Cortex of kidney (tissue), 1 donor: ENCODE results near the gene GABRG3.

ENCODE experiments used
- DNase-seq: peaks from one replicate; lab custom pipeline; 2025; lab: John Stamatoyannopoulos, UW

GABRG3 gene

DNA sequence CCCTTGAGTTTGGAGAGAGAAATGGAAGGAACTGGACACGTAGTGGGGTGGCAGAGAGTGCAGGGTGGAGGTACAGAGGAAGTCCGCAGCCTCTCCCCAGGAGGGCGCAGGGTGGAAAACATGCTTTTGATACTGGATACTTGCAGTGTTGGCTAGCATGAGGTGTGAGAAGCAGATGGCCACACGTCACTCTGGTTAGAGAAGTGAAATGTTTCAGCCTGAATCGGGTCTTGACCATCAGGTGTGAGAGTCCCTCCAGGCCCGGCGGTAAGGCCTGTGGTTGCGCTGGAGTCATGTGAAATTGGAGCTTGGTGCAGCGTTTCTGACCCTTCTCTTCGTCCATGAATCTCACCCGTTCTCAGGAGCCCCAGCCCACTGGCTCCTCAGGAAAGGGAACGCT lies 93.1 kb downstream of the GABRG3 start:
- no peak for DNase-seq

GRCh38 chr15:27065151-27065550 lies 94.2 kb downstream of the GABRG3 start:
- DNase-seq = no peak

- no peak for DNase-seq
These were observed 94.8 kb downstream of the GABRG3 start for GRCh38 chr15:27065785-27066184.

DNA sequence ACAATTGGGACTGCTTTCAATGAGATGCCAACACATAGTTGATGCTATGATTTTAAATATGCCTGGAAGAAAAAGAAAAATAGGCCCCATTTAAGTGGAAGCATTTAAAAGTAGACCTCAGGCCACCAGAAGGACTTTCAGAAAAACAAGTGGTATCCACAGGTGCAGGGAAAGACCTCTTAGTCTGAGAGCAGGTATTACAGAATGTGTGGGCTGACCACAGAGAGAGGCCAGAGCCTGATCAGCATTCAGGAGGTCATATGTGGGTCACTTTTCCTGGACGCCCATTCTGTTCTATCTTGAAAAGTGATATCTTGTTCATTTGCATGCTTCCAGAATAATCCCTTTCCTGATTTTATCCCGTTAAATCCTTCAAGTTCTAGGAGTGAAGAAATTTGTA lies 95.5 kb downstream of the GABRG3 start:
- no peak for DNase-seq

- no peak for DNase-seq
These were observed 96.2 kb downstream of the GABRG3 start for GRCh38 chr15:27067175-27067574.

- DNase-seq = no peak
These were observed 99.9 kb downstream of the GABRG3 start for GRCh38 chr15:27070841-27071240.

DNA sequence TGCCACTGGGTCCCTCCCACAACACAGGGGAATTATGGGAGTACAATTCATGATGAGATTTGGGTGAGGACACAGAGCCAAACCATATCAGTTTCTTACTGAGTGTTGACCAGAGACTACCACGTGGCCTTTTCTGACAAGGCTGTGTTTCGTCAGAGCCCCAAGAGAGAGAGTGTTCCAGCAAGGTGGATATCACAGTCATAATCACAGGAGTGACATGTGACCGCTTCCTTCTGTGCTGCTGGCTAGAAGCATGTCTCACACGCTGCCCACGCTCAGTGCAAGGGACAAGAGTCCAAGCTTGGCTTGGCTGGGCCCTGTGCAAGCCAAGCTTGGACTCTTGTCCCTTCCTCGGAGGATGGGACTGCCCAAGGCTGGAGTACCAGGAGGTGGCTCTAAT lies 103.2 kb downstream of the GABRG3 start:
- no peak for DNase-seq

GRCh38 chr15:27077790-27078189 lies 106.8 kb downstream of the GABRG3 start:
- DNase-seq = no peak

DNA sequence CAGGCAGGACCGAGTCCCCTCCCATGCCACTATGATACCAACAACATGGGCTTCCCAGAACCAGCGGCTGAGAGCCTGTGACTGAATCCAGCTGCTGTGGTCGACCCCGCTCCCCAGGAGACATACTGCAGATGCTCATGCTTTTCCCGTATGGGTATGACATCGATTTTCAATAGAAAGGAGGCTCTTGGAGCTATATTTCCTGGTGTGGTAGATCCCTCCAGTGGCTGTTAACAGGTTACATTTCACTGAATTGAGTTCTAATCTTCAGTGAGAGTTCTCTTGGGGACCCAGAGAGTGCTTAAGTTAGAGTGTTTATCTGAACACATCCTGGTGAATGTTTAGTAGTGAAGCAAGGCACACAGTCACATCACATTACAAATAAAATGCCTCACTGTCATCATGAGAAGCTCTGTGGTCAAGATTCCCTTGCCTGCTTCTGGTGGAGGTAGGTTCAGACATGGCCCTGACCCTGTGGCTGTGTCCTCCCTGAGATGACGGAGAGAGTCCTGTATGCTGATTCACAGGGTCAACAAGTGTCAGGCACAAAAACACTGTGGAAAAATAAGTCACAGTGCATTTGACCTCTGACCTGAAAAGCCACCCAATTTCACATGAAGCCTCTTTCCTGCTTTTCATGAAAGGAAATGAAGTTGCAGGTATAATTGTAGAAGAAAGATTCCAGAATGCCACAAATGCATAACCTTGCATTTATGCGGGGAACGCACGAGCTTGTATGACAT lies 110.9 kb downstream of the GABRG3 start:
- DNase-seq = no peak

GRCh38 chr15:27082526-27082925 lies 111.5 kb downstream of the GABRG3 start:
- DNase-seq = no peak

GRCh38 chr15:27084844-27085243 lies 113.9 kb downstream of the GABRG3 start:
- no peak for DNase-seq

- DNase-seq = no peak
These were observed 115.2 kb downstream of the GABRG3 start for GRCh38 chr15:27086149-27086548.

- no peak for DNase-seq
These were observed 115.8 kb downstream of the GABRG3 start for GRCh38 chr15:27086805-27087204.

DNA sequence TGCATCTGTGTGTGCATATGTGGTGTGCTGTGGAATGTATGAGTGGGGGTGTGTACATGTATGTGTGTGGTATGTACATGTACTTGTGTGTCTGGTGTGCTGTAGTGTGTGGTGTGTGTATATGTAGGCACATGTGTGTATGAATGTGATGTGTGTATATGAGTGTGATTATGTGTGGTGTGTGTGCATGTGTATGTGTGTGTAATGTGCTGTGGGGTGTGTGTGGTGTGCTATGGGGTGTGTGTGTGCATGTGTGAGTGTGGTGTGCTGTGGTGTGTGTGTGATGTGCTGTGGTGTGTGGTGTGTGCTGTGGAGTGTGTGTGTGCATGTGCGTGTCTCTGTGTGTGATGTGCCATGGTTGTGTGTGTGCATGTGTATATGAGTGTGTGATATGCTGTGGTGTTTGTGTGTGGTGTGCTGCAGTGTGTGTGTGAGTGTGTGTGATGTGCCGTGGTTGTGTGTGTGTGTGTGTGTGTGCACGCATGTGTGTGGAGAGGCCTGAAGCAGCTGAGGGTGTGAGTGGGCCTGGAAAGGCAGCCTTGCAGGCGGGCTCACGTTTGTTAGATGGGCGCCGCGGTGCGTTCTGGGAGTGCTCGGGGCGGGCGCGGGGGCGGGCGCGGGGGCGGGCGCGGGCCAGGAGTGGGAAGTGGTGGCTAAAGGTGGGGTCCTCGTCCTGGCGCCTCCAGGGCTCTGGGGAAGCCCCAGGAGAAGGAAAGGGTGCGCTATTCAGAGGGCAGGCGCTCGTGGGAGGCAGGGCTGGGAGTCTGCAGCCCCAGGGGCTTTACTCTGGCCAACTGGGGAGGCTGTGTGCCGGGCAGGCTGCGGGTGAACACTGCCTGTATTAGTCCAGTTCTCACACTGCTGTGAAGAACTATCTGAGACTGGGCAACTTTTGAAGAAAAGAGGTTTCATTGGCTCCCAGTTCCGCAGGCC lies 116.9 kb downstream of the GABRG3 start:
- no peak for DNase-seq

- DNase-seq = no peak
These were observed 117.7 kb downstream of the GABRG3 start for GRCh38 chr15:27088584-27089232.

GRCh38 chr15:27089233-27089586 lies 118.2 kb downstream of the GABRG3 start:
- no peak for DNase-seq

DNA sequence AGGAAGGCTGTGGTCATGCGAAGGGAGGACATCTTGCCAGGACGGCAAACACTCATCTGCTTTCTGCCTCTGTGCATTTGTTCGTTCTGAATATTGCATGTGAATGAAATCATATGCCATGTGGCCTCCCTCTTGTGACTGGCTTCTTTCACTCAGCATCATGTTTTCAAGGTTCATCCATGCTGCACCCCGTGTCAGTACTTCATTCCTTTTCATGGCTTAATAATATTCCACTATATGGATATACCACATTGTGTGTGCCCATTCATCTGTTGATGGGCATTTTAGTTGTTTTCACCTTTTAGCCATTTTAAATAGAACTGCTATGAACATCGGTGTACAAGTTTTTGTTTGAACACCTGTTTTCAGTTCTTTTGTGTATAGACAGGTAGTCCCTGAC lies 118.7 kb downstream of the GABRG3 start:
- no peak for DNase-seq

DNA sequence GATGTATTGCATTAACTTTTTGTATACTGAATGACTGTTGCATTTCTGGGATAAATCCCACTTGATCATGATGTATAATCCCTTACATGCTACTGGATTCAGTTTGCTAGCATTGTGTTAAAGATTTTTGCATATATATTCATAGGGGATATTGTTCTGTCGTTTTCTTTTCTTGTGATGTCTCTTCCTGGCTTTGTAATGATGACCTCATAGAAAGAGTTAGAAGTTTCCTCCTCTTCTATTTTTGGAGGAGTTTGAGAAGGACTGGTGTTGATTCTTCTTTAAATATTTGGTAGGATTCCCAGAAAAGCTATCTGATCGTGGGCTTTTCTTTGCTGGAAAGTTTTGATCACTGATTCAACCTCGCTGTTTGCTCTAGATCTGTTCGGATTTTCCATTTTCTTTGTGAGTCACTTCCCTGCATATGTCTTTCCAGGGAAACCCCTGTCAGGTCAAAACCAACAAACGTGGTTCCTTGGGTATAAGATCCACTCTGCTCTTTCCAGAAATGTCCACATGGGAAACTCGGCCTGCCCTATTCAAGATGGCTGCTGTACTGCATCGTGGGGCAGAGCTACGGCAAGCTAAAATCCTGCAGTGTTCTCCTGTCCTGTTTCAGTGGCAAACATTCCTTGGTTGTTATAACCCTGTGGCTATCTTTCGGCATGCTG lies 120.4 kb downstream of the GABRG3 start:
- no peak for DNase-seq

DNA sequence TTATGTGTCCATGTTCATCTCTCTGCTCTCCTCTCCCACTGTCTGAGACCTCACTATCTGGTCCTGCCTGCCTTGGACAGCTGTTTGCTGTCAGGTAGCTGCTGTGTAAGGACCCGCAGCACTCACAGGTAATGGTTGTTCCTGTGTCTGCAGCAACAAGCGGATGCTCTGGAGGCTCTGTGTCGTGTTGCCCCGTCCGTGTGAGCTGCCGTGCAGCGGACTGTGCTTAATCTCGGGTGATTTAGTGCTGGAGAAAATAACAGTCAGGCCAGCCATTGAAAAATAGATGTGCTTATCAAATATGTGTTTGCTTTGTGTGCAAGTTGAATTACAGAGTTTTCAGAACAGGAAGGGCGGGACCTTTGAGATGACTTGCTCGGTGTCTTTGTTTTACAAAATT lies 121.4 kb downstream of the GABRG3 start:
- no peak for DNase-seq

GRCh38 chr15:27094235-27094634 lies 123.3 kb downstream of the GABRG3 start:
- DNase-seq = no peak

DNA sequence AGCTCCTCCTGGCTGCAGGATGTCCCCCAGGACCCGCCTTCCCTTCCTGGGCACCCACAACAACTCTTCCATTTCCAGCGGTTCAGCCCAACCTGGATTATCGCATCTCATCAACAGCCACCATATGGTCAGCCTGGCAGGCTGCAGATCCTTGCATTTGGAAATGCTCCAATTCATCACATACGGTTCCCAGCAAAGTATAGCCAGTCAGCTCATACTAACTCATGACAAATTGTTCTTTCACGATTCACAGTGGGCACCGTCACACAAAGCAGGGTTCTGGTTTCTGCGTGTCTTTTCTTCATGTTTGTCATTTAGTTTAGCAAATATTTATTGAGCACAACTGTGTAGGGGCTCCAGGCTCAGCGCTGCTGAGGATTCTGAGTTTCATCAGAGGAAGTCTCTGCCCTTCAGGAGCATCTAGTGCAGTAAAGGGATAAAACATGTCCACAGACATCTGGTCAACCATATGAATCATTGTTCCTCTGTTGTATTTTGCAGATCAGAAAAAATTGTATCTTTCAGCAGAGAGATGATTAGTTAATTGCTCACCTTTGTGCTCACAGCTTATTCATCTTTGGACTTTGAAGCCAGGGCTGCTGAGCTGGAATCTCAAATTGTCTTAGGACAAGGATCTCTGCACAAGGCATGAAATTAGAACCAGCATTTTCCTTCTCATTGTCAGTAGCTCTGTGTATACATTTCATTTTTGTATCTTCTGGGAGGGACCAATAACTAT lies 125.1 kb downstream of the GABRG3 start:
- DNase-seq = no peak

- no peak for DNase-seq
These were observed 126.5 kb downstream of the GABRG3 start for GRCh38 chr15:27097506-27097905.
